ENCODE results near the gene DDX51.

DDX51 gene

GRCh38 chr12:132163911-132164288 lies 19.8 kb upstream of the DDX51 start:
- peak overlapping the region; percentile 70 for H3K4me2 ChIP-seq (ENCODE audit: low read depth, low read length, poor library complexity, severe bottlenecking)

DNA sequence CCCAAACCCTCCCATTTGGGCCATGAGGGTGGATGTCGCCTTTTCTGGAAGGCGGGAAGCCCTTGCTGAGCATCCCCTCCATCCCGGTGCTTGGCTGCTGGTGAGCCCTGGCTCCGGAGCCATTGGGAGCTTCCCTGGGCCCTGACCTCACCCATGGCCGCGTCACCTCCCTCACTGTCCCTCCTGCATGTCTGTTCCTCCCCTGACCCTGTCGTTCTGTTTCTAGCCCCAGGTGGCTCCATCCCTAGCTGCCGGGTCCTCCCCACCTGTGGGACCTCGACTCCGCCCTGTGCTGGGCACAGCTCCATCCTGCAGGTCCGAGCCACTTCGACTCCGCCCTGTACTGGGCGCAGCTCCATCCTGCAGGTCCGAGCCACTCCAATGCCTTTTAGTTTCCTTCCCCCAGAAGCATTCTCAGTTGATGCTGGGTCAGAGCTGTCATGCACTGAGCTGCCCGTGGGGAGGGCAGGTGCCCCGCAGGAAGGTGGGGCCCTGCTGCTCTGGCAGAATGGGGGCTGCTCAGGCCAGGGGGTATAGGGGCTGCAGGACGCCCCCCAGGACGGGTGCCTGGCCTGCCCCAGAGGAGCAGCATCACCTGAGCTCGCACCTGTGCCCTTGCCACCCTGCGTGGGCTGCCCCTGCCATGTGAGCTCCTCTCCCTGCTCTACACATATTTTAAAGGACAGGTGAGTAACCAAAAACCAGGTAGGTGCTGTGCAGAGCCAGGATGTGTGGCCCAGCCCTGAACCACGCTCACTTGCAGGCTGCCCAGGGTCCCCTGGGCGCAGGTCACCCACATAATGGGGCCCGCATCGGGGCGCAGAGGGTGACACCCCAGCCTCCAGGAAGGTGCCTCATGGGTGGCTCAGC lies 19.2 kb upstream of the DDX51 start:
- H3K9ac ChIP-seq (ENCODE audit: low read depth, low read length, poor library complexity, severe bottlenecking), result peak overlapping the region; percentile 57

More at GRCh38 chr12:132163911-132164288, 19.8 kb upstream of the DDX51 start:
- Histone ChIP-seq H3K27me3 (ENCODE audit: insufficient read depth, low read length, poor library complexity, severe bottlenecking) (no peaks in the 10 kb centered on the region), H3K79me2 (ENCODE audit: insufficient read depth, low read length) (no peaks in the 10 kb centered on the region), H3K9ac (ENCODE audit: low read depth, low read length, poor library complexity, severe bottlenecking) (no peak overlapping the region), H3F3A (ENCODE audit: low read depth) (no peaks in the 10 kb centered on the region), H3K9me3 (ENCODE audit: insufficient read depth, low read depth, low read length) (no peaks in the 10 kb centered on the region), H3K9me2 (replicated peaks; ENCODE audit: low read depth, low read length) (no peaks in the 10 kb centered on the region), H4K20me1 (ENCODE audit: insufficient read depth, low read length, poor library complexity, severe bottlenecking) (no peaks in the 10 kb centered on the region), H3K4me3 (ENCODE audit: low read length, poor library complexity, severe bottlenecking) (no peak overlapping the region), H3K36me3 (ENCODE audit: insufficient read depth, low read length) (no peaks in the 10 kb centered on the region), H2AFZ (ENCODE audit: low read length) (no peak overlapping the region), H3K4me1 (ENCODE audit: insufficient read depth, low read length, poor library complexity, severe bottlenecking) (peaks cover 32% of the 10 kb centered on the region)
- TF ChIP-seq EZH2phosphoT487 (IDR thresholded peaks at IDR 0.05; ENCODE audit: borderline replicate concordance) (no peak), CTCF (conservative IDR thresholded peaks at IDR 0.05; ENCODE audit: low read length) (peak; percentile 26)

GRCh38 chr12:132162508-132163031 lies 18.5 kb upstream of the DDX51 start:
- Histone ChIP-seq H3K79me2 (ENCODE audit: insufficient read depth, low read length) (no peaks in the 10 kb centered on the region), H3K9ac (ENCODE audit: low read depth, low read length, poor library complexity, severe bottlenecking) (peak overlapping the region; percentile 57), H3F3A (ENCODE audit: low read depth) (no peaks in the 10 kb centered on the region), H3K9me3 (ENCODE audit: insufficient read depth, low read depth, low read length) (no peaks in the 10 kb centered on the region), H2AFZ (ENCODE audit: low read length) (peak overlapping the region; percentile 73; the same call in 1 of the 2 replicates), H3K27me3 (ENCODE audit: insufficient read depth, low read length, poor library complexity, severe bottlenecking) (no peaks in the 10 kb centered on the region), H3K36me3 (ENCODE audit: insufficient read depth, low read length) (peaks cover 4% of the 10 kb centered on the region; the same call in 1 of the 2 replicates), H4K20me1 (ENCODE audit: insufficient read depth, low read length, poor library complexity, severe bottlenecking) (no peaks in the 10 kb centered on the region), H3K9me2 (replicated peaks; ENCODE audit: low read depth, low read length) (no peaks in the 10 kb centered on the region), H3K4me1 (ENCODE audit: insufficient read depth, low read length, poor library complexity, severe bottlenecking) (peaks cover 25% of the 10 kb centered on the region), H3K4me3 (ENCODE audit: low read length, poor library complexity, severe bottlenecking) (peak overlapping the region; percentile 64), H3K4me2 (ENCODE audit: low read depth, low read length, poor library complexity, severe bottlenecking) (peak overlapping the region; percentile 70)
- no peak for TF ChIP-seq EZH2phosphoT487 (IDR thresholded peaks at IDR 0.05; ENCODE audit: borderline replicate concordance)
- TF ChIP-seq CTCF (conservative IDR thresholded peaks at IDR 0.05; ENCODE audit: low read length), result peak; percentile 43

More for the DNA sequence above, 19.2 kb upstream of the DDX51 start:
- no peaks in the 10 kb centered on the region for H3F3A ChIP-seq (ENCODE audit: low read depth)
- H4K20me1 ChIP-seq (ENCODE audit: insufficient read depth, low read length, poor library complexity, severe bottlenecking), result no peaks in the 10 kb centered on the region
- no peak for TF ChIP-seq EZH2phosphoT487 (IDR thresholded peaks at IDR 0.05; ENCODE audit: borderline replicate concordance)
- TF ChIP-seq CTCF (conservative IDR thresholded peaks at IDR 0.05; ENCODE audit: low read length), result no peak
- H3K9me3 ChIP-seq (ENCODE audit: insufficient read depth, low read depth, low read length), result no peaks in the 10 kb centered on the region
- peak overlapping the region; percentile 73; the same call in 1 of the 2 replicates for H2AFZ ChIP-seq (ENCODE audit: low read length)
- H3K9me2 ChIP-seq (replicated peaks; ENCODE audit: low read depth, low read length), result no peaks in the 10 kb centered on the region
- no peaks in the 10 kb centered on the region for H3K36me3 ChIP-seq (ENCODE audit: insufficient read depth, low read length)
- H3K27me3 ChIP-seq (ENCODE audit: insufficient read depth, low read length, poor library complexity, severe bottlenecking), result no peaks in the 10 kb centered on the region
- peak overlapping the region; percentile 70 for H3K4me2 ChIP-seq (ENCODE audit: low read depth, low read length, poor library complexity, severe bottlenecking)
- H3K79me2 ChIP-seq (ENCODE audit: insufficient read depth, low read length), result no peaks in the 10 kb centered on the region
- H3K4me3 ChIP-seq (ENCODE audit: low read length, poor library complexity, severe bottlenecking), result peak overlapping the region; percentile 64
- H3K4me1 ChIP-seq (ENCODE audit: insufficient read depth, low read length, poor library complexity, severe bottlenecking), result peaks cover 32% of the 10 kb centered on the region
